Mucosa of descending colon (tissue), 3 donors: Measurements from ENCODE around the gene NTN1. TPM values are rescaled to one million over a fixed set of nuclear protein-coding genes. Genes with fewer than 3 reads are reported as not detected.

Experiments
- ATAC-seq: fragments of 200-7000 bp; cut with Tn5 transposase; one replicate; pipeline ENCODE4 v1.9.1; 2020; ENCODE audit warnings: mild to moderate bottlenecking, moderate library complexity
- DNase-seq, 3 donors: peaks; one replicate each; pipeline ENCODE4 v3.0.0-alpha.2; 2020
- H3K36me3 ChIP-seq: fragments of 200-600 bp; one replicate; pipeline ENCODE4 v1.8.0; 2021; ENCODE audit warnings: low read depth, mild to moderate bottlenecking
- H3K4me1 ChIP-seq: fragments of 200-600 bp; one replicate; pipeline ENCODE4 v1.8.0; 2021; ENCODE audit warnings: low read depth, mild to moderate bottlenecking
- H3K4me3 ChIP-seq: fragments of 200-600 bp; one replicate; pipeline ENCODE4 v1.8.0; 2021; ENCODE audit warnings: mild to moderate bottlenecking
- H3K9me3 ChIP-seq: fragments of 200-600 bp; one replicate; pipeline ENCODE4 v1.8.0; 2021; ENCODE audit warnings: mild to moderate bottlenecking
- CTCF ChIP-seq: fragments of 200-600 bp; IDR thresholded peaks from one replicate; pipeline ENCODE4 v1.8.0; 2022; ENCODE audit warnings: antibody characterized with exemption, mild to moderate bottlenecking
- intact Hi-C, 2 donors: fragments of 100-400 bp; cut with DNase I in 1 of 2; cut with micrococcal nuclease in 1 of 2; formaldehyde crosslinking; loops; one replicate each; pipeline versions ENCODE4 v1.11.0 to v1.11.1; 2022; cut with DNase I, micrococcal nuclease
- total RNA-seq, 3 donors: library from RNA; stranded (reverse); fragmentation: NEBNext Ultra II Directional in 2 of 3; extraction: Animal tissue kit (Norgen Biotek cat#: 25700) in 2 of 3; gene quantifications; one replicate each; pipeline versions ENCODE4 v1.2.1 to v1.2.4, GENCODE V29; 2021 to 2023
- donor health status: DM: no; HTN: no; CAD: no; lungs with moderate emphysema.
- donor health status: DM: no; HTN: no; CAD: no.
- donor health status: DM: no; HTN: yes; CAD: no.

Gene NTN1
- total RNA-seq, 3 donors from 2014 or later = 3.7 to 61.8 (median 4.0) TPM

GRCh38 chr17:9290226-9290613 lies 268.9 kb downstream of the NTN1 start:
- Histone ChIP-seq H3K36me3 (no peaks in the 10 kb centered on the region), H3K4me1 (no peaks in the 10 kb centered on the region), H3K4me3 (no peak overlapping the region), H3K9me3 (no peaks in the 10 kb centered on the region)
- TF ChIP-seq CTCF = no peak
- intact Hi-C loops = no loop called here
- DNase-seq = no peak
- no peak for ATAC-seq

DNA sequence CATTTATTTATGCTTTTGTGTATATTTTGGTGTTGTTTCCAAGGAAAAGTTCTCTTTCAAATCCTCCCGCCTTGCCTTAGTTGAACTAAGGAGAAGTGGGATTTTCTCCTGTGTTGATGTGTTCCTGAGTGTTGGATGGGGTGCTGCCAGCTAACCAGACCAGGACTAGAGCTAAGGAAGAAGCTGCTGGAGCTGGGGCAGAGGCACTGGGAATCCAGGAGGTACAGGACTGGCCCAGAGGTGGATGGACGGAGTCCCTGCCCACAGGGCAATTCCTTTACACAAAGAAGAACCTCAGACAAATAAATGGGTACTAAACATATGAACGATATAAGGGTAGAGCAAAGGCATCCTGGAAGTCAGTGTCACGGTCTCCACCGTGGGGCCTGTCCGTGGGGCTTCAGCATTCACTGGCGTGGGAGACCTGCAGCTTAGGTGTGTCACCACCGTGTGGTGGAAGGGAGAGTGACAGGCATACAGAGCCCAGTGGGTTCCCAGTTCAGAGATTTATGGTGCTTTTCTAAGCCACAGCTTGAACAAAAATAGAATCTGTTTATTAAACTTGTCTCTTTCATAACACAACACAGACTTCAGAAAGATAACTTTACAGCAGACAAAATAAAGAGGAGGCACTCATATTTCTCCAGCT lies 270.7 kb downstream of the NTN1 start:
- intact Hi-C loops = no loop called here
- H3K4me1 ChIP-seq = no peaks in the 10 kb centered on the region
- ATAC-seq = peak; percentile 84

DNA sequence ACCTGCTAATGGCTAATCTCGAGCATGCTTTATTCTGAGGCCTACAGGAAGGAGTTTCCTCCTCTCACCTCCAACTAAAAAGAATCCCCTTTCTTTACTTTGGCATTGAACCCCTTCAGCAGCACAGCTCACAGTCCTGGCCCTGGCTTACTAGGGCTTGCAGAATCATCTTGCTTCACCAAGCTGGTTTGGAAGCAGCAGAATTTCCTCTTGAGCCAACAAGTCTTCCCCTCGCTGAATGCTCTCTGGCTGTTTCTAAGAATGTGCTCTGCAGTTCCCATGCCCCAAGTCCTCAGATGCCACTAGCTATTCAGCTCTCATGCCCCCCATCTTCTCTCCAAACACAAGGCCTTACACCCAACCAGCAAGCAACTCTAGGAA lies 271.2 kb downstream of the NTN1 start:
- TF ChIP-seq CTCF = no peak
- ATAC-seq (no peak), DNase-seq (no peak)
- no peaks in the 10 kb centered on the region for H3K9me3 ChIP-seq
- no peaks in the 10 kb centered on the region for H3K4me1 ChIP-seq
- no peaks in the 10 kb centered on the region for H3K36me3 ChIP-seq
- intact Hi-C loops = no loop called here
- H3K4me3 ChIP-seq = no peak overlapping the region

More for the DNA sequence above, 270.7 kb downstream of the NTN1 start:
- Histone ChIP-seq H3K9me3 (no peaks in the 10 kb centered on the region), H3K36me3 (no peaks in the 10 kb centered on the region), H3K4me3 (no peak overlapping the region)
- peak; percentile 55 for TF ChIP-seq CTCF
- peak in 2 of 3 donors; percentile 56 to 71 for DNase-seq

Other genes with a start within 250 kb of the NTN1 start
- gene MFSD6L, start 222.1 kb upstream of the NTN1 start, total RNA-seq = 1 to 10 TPM; 2.0 to 6.1 (median 5.6) TPM
- gene PIK3R6, start 153.8 kb upstream of the NTN1 start, total RNA-seq = 1 to 10 TPM in 2 of 3 donors, under 1 TPM in 1; 0.32 to 1.9 (median 1.7) TPM
- 10 to 100 TPM in 1 of 3 donors, 1 to 10 TPM in 2; 2.7 to 10.4 (median 6.8) TPM for gene PIK3R5, start 55.8 kb upstream of the NTN1 start, total RNA-seq